SU-DHL-6 (cell line): Measurements from ENCODE around the gene GDF10.
A peak's percentile ranks its signal among the peaks of the same experiment; 100 is the strongest.

Experiments used
- H2AFZ ChIP-seq: fragments of 200-600 bp; sonication (generic); 2 replicates; pipeline ENCODE4 v1.6.1; 2014; ENCODE audit warnings: low read depth, mild to moderate bottlenecking, moderate library complexity, mixed read lengths, antibody characterized with exemption, low read length; ENCODE audit not compliant: severe bottlenecking
- H3F3A ChIP-seq: fragments of 200-600 bp; shearing (Covaris generic); 2 replicates; pipeline ENCODE4 v1.6.0; 2016; ENCODE audit warnings: antibody characterized with exemption, mild to moderate bottlenecking; ENCODE audit not compliant: insufficient read depth
- H3K27ac ChIP-seq: fragments of 200-600 bp; sonication (generic); 2 replicates; pipeline ENCODE4 v1.5.1; 2016; ENCODE audit warnings: low read depth, mild to moderate bottlenecking, low read length, moderate library complexity, mixed read lengths
- H3K27me3 ChIP-seq: fragments of 200-600 bp; sonication (generic), shearing (Covaris generic); 2 replicates; pipeline ENCODE4 v1.6.0; 2014; ENCODE audit warnings: mild to moderate bottlenecking, low read length
- H3K36me3 ChIP-seq: fragments of 200-600 bp; sonication (generic); 2 replicates; pipeline ENCODE4 v1.6.1; 2014; ENCODE audit warnings: mild to moderate bottlenecking, low read length, mixed read lengths
- H3K4me2 ChIP-seq: fragments of 300-600, 200-600 bp; shearing (Covaris generic), sonication (generic); 2 replicates; pipeline ENCODE4 v1.6.0; 2014; ENCODE audit warnings: low read length, low read depth, mild to moderate bottlenecking; ENCODE audit not compliant: poor library complexity, severe bottlenecking
- H3K4me3 ChIP-seq: fragments of 200-600 bp; sonication (generic); 2 replicates; pipeline ENCODE4 v1.5.1; 2014; ENCODE audit warnings: antibody characterized with exemption, low read length, mild to moderate bottlenecking, mixed read lengths; ENCODE audit not compliant: insufficient read depth, poor library complexity, severe bottlenecking
- H3K79me2 ChIP-seq: fragments of 200-600 bp; sonication (generic); 2 replicates; pipeline ENCODE4 v1.6.1; 2014; ENCODE audit warnings: mild to moderate bottlenecking, low read length, moderate library complexity; ENCODE audit not compliant: insufficient read depth
- H3K9ac ChIP-seq: fragments of 200-600 bp; sonication (generic); 2 replicates; pipeline ENCODE4 v1.7.0; 2014; ENCODE audit warnings: mild to moderate bottlenecking, low read length
- H3K9me2 ChIP-seq: fragments of 200-600 bp; sonication (generic); replicated peaks from 2 replicates; pipeline ENCODE4 v1.6.1; 2014; ENCODE audit warnings: low read length; ENCODE audit not compliant: insufficient read depth
- H3K9me3 ChIP-seq: fragments of 200-600 bp; sonication (generic); 2 replicates; pipeline ENCODE4 v1.6.1; 2014; ENCODE audit warnings: low read length, mixed read lengths; ENCODE audit not compliant: insufficient read depth
- H4K20me1 ChIP-seq: fragments of 200-600 bp; sonication (generic); 2 replicates; pipeline ENCODE4 v1.6.1; 2014; ENCODE audit warnings: low read depth, mild to moderate bottlenecking, antibody characterized with exemption, low read length, moderate library complexity, mixed read lengths
- CTCF ChIP-seq: fragments of 200-600 bp; sonication (generic); IDR thresholded peaks from one replicate; pipeline ENCODE4 v1.5.1; 2017; ENCODE audit warnings: antibody characterized with exemption, mild to moderate bottlenecking, low read length, moderate library complexity; ENCODE audit not compliant: insufficient read depth, poor library complexity, severe bottlenecking
- EZH2phosphoT487 ChIP-seq: fragments of 200-600 bp; sonication (generic), shearing (Covaris generic); conservative IDR thresholded peaks from 2 replicates; pipeline ENCODE4 v1.6.1; 2018; ENCODE audit warnings: mild to moderate bottlenecking, antibody characterized with exemption, low read length, moderate library complexity, mixed read lengths

GDF10 gene

GRCh38 chr10:47311193-47311931 lies 11.4 kb downstream of the GDF10 start:
- Histone ChIP-seq H3K4me3 (no peak overlapping the region), H3K9me2 (no peaks in the 10 kb centered on the region), H2AFZ (peak overlapping the region; percentile 12), H3K9me3 (no peaks in the 10 kb centered on the region), H3K79me2 (no peaks in the 10 kb centered on the region), H3K27ac (no peak overlapping the region), H3K27me3 (no peaks in the 10 kb centered on the region), H3K4me2 (no peak overlapping the region), H3K9ac (no peak overlapping the region), H4K20me1 (no peaks in the 10 kb centered on the region), H3F3A (no peaks in the 10 kb centered on the region), H3K36me3 (no peaks in the 10 kb centered on the region)
- TF ChIP-seq CTCF (no peak), EZH2phosphoT487 (no peak)

- Histone ChIP-seq H3K4me2 (no peak overlapping the region), H2AFZ (peak overlapping the region; percentile 12), H3K4me3 (no peak overlapping the region)
These were observed 12.1 kb downstream of the GDF10 start for GRCh38 chr10:47311932-47312662.

GRCh38 chr10:47312663-47312995 lies 12.6 kb downstream of the GDF10 start:
- no peaks in the 10 kb centered on the region for H4K20me1 ChIP-seq
- H3K4me2 ChIP-seq: no peak overlapping the region
- H3K4me3 ChIP-seq: no peak overlapping the region
- H3K9ac ChIP-seq: no peak overlapping the region
- no peak overlapping the region for H3K27ac ChIP-seq
- no peaks in the 10 kb centered on the region for H3K79me2 ChIP-seq
- H3K9me2 ChIP-seq: no peaks in the 10 kb centered on the region
- no peaks in the 10 kb centered on the region for H3K36me3 ChIP-seq
- no peaks in the 10 kb centered on the region for H3K9me3 ChIP-seq
- no peaks in the 10 kb centered on the region for H3F3A ChIP-seq
- H3K27me3 ChIP-seq: no peaks in the 10 kb centered on the region
- TF ChIP-seq CTCF (no peak), EZH2phosphoT487 (no peak)
- no peak overlapping the region for H2AFZ ChIP-seq

More at GRCh38 chr10:47311932-47312662, 12.1 kb downstream of the GDF10 start:
- Histone ChIP-seq H3K9me2 (no peaks in the 10 kb centered on the region), H3K9ac (no peak overlapping the region), H4K20me1 (no peaks in the 10 kb centered on the region), H3K36me3 (no peaks in the 10 kb centered on the region), H3F3A (no peaks in the 10 kb centered on the region), H3K9me3 (no peaks in the 10 kb centered on the region), H3K27me3 (no peaks in the 10 kb centered on the region), H3K79me2 (no peaks in the 10 kb centered on the region), H3K27ac (no peak overlapping the region)
- TF ChIP-seq CTCF (peak; percentile 78), EZH2phosphoT487 (no peak)
